ENCODE data around the gene TRDN. TPM values are rescaled to one million over a fixed set of nuclear protein-coding genes. Genes with fewer than 3 reads are reported as not detected.
"Not testable (repeated sequence)": the region's sequence is repeated elsewhere in the genome, so short reads cannot be mapped to it uniquely, and the experiment has no call there.

TRDN gene
- total RNA-seq, 1 experiment from 2014 or later: not detected

- in situ Hi-C loops (cut with HindIII; ENCODE audit: low sequenced_read_pairs): no loop called here
- DNase-seq (ENCODE audit: low spot score): no peak
Measured at GRCh38 chr6:123575188-123575587, 61.6 kb downstream of the TRDN start.

DNA sequence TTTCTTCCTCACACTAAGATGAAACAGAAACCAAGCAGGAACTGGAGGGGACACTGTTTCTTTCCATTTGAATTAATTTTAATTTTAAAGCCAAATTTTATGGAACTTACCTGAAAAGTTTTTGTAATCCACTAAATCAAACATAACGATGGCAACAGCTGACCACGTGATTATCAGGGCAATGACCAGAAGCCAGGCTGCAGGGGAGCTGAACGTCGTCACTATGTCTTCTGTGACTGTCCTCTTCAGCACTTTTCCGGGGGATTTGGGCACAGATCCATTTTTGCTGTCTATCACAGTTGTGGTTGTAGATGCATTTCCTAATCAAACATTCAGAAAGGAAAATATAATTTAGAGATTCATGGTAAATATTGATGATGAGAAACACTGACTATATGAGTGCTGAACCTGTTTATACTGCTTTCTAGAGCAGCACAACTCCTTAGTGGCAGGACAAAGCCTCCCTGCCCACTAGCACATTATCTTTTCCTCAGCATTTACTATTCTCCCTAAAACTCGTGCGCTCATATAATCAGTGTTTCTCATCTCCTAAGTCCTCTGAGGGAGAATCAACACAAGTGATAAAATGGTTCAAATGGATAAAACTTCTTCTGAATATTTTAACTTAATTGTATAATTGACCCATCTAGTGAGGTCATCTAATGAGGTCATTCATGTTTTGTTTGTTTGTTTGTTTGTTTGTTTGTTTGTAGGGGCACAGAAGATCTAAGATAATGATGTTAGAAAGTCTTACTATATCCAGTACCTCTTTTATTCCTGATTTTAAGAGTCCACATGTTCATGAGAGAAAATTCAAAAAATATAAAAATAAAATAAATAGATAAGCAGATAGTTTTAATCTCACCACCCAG, 65.7 kb downstream of the TRDN start:
- in situ Hi-C loops (cut with HindIII; ENCODE audit: low sequenced_read_pairs): no loop called here
- no peak for DNase-seq (ENCODE audit: low spot score)

DNA sequence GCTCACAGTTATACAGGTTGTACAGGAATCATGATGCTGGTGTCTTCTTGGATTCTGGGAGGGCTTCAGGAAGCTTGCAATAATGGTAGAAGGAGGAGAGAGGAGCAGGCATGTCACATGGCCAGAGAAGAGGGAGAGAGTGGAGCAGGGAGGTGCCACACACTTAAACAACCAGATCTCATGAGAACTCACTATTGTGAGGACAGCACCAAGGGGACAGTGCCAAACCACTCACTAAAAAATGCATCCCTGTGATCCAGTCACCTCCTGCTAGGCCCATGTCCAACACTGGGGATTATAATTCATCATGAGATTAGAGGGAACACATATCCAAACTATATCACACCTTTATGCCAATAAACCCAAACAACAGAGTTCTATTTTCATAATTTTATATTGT, 67.2 kb downstream of the TRDN start:
- no peak for DNase-seq (ENCODE audit: low spot score)
- in situ Hi-C loops (cut with HindIII; ENCODE audit: low sequenced_read_pairs): no loop called here

GRCh38 chr6:123565529-123565928, 71.2 kb downstream of the TRDN start:
- in situ Hi-C loops (cut with HindIII; ENCODE audit: low sequenced_read_pairs): no loop called here

GRCh38 chr6:123564361-123564760, 72.4 kb downstream of the TRDN start:
- DNase-seq (ENCODE audit: low spot score): no peak

More at GRCh38 chr6:123565529-123565928, 71.2 kb downstream of the TRDN start:
- DNase-seq (ENCODE audit: low spot score): no peak

DNA sequence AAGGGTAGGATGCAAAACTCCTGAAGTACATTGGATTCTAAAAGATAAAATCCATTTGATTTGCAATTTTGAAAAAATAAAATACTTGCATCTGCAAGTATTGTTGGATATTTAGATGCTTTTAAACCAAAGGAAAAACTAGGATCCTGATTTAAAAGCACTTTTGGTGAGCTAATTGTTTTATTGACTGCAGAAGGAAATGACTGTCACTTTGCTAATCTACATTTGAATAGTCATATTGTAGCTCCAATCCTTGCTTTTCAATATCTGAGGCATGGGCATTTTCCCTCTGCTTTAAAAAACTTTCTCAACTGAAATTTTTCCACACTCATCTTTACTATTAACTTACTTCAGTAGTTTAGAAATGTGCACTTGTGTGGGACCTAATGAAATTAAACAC, 74.1 kb downstream of the TRDN start:
- DNase-seq (ENCODE audit: low spot score): no peak
- in situ Hi-C loops (cut with HindIII; ENCODE audit: low sequenced_read_pairs): no loop called here

More at GRCh38 chr6:123564361-123564760, 72.4 kb downstream of the TRDN start:
- in situ Hi-C loops (cut with HindIII; ENCODE audit: low sequenced_read_pairs): no loop called here

GRCh38 chr6:123562264-123562663, 74.5 kb downstream of the TRDN start:
- in situ Hi-C loops (cut with HindIII; ENCODE audit: low sequenced_read_pairs): no loop called here
- DNase-seq (ENCODE audit: low spot score): no peak

GRCh38 chr6:123559816-123560215, 76.9 kb downstream of the TRDN start:
- in situ Hi-C loops (cut with HindIII; ENCODE audit: low sequenced_read_pairs); DNase-seq (ENCODE audit: low spot score): not testable (repeated sequence)

DNA sequence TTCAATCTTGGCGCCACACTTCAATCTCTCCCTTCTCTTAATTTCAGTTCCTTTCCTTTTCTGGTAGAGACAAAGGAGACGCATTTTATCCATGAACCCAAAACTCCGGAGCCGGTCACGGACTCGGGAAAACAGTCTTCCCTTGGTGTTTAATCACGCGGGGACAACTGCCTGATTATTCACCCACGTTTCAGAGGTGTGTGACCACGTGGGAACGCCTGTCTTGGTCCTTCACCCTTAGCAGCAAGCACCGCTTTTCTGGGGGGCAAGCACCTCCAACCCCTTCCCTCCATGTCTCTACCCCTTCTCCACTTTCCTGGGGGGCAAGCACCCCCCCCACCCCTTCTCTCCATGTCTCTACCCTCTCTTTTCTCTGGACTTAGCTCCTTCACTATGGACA, 79.3 kb downstream of the TRDN start:
- DNase-seq (ENCODE audit: low spot score); in situ Hi-C loops (cut with HindIII; ENCODE audit: low sequenced_read_pairs): not testable (repeated sequence)

DNA sequence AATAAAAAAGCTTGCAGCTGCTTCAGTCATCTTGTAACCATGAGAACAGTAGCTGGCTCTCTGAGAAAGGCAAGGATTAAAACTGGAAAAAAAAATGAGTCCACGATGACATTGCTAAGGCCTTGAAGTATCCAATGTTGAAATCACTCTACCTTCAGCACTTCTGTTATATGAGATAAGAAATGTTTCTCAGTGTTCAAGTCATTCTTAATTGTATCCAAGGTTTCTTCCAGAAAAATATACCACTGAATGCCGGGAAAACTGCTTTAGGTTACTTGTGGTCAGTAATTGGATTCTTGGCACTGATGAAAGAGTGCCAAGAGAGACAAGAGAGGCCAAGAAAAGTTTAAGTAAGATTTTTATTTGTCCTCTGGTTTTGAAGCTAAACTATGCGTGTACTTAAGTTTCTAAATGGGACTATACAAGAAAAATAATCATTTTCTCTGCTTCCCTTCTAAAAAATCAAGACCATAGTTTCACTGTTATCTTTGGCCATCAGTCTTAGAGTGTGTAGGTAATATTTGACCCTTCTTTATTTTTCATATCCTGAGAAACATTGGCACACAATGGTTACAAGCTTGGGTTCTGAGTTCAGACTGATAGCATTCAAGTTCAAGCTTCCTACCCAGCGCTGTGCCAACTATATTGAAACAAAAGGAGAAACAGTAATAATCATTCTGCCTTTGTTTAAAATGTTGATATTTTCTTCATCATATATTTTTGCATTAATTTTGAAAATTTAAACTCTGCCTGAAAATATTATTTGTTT, 84.6 kb downstream of the TRDN start:
- no peak for DNase-seq (ENCODE audit: low spot score)
- in situ Hi-C loops (cut with HindIII; ENCODE audit: low sequenced_read_pairs): no loop called here

- no peak for DNase-seq (ENCODE audit: low spot score)
Measured at GRCh38 chr6:123550052-123550617, 86.6 kb downstream of the TRDN start.

DNA sequence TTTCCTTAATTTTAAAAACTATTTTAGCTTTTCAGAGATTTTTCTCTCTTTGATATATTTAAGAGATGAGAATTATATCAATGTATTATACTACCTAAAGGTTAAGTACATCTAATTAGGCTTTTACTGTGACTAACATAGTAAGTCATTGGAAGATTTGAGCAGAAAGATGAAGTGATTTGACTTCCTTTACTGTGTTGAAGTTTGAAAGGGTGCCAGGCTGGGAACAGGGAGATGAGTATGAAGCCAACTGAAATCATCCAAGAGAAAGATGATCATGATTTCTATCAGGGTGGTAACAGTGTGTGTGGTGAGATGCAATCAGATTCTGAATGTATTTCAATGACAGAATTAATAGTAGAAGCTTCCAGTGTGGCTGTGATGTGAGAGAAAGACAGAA, 87.3 kb downstream of the TRDN start:
- no peak for DNase-seq (ENCODE audit: low spot score)
- in situ Hi-C loops (cut with HindIII; ENCODE audit: low sequenced_read_pairs): no loop called here

More at GRCh38 chr6:123550052-123550617, 86.6 kb downstream of the TRDN start:
- in situ Hi-C loops (cut with HindIII; ENCODE audit: low sequenced_read_pairs): no loop called here

- in situ Hi-C loops (cut with HindIII; ENCODE audit: low sequenced_read_pairs): no loop called here
- DNase-seq (ENCODE audit: low spot score): no peak
Measured at GRCh38 chr6:123547216-123547978, 89.4 kb downstream of the TRDN start.

GRCh38 chr6:123546537-123546936, 90.2 kb downstream of the TRDN start:
- in situ Hi-C loops (cut with HindIII; ENCODE audit: low sequenced_read_pairs): no loop called here
- DNase-seq (ENCODE audit: low spot score): no peak

GRCh38 chr6:123541462-123541861, 95.3 kb downstream of the TRDN start:
- in situ Hi-C loops (cut with HindIII; ENCODE audit: low sequenced_read_pairs): no loop called here
- DNase-seq (ENCODE audit: low spot score): no peak

- DNase-seq (ENCODE audit: low spot score): no peak
- in situ Hi-C loops (cut with HindIII; ENCODE audit: low sequenced_read_pairs): no loop called here
Measured at GRCh38 chr6:123533862-123534648, 102.7 kb downstream of the TRDN start.

DNA sequence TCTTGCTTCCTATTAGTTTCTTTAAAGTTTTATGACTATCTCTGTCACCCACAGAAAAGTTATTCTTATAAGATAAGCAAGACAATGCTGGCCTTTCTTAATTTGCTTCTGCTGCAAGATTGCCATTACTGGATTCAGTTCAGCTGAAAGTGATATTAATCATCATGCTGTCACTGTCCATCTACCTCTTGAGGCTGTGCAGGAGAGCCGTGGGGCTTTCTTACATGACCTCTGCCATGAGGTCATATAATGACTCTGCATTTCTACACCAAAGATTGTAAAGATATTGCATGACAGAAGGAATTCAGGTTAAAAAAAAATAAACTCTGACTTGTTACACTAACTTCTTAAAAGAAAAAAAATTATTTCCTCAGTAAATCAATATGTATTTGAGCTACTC, 106.9 kb downstream of the TRDN start:
- no peak for DNase-seq (ENCODE audit: low spot score)
- in situ Hi-C loops (cut with HindIII; ENCODE audit: low sequenced_read_pairs): no loop called here

DNA sequence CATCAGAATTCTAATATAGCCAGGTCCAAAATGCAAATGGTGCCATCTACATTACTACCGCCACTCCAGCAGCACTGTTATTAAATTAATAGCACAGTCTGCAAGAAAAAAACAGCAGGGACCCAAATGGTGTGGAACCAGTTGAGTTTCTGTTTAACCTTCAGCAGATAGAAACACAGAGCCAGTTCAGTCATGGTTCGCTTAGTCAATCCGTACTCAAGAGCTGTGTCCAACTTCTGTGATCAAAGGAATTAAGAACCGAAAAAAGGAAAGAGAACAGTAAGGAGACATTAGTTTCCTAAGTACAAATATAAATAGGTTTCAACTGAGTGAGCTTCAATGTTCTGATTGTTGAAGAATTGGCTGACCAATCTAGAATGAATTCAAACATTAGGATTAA, 107.7 kb downstream of the TRDN start:
- in situ Hi-C loops (cut with HindIII; ENCODE audit: low sequenced_read_pairs): no loop called here
- peak; percentile 2 for DNase-seq (ENCODE audit: low spot score)

GRCh38 chr6:123527406-123527805, 109.3 kb downstream of the TRDN start:
- DNase-seq (ENCODE audit: low spot score): no peak
- in situ Hi-C loops (cut with HindIII; ENCODE audit: low sequenced_read_pairs): no loop called here
